GM18907 (cell line): ENCODE measurements around the gene NSMCE4A.
"Not testable (repeated sequence)": the region's sequence is repeated elsewhere in the genome, so short reads cannot be mapped to it uniquely, and the experiment has no call there.

ENCODE experiments used
- ATAC-seq: cut with Tn5 transposase; IDR thresholded peaks from one replicate; pipeline ENCODE4 v1.9.1; 2021; ENCODE audit warnings: mild to moderate bottlenecking, moderate library complexity; ENCODE audit not compliant: unreplicated experiment

The NSMCE4A gene

GRCh38 chr10:121988361-121989324 is 13.6 kb upstream of the NSMCE4A start, which contains the start of gene TACC2:
TACC2 (plus strand) TSS chr10:121989163; CDS start chr10:122021982, 32,819 bp downstream.
- ATAC-seq, result no peak

GRCh38 chr10:121984463-121984862 is 9.4 kb upstream of the NSMCE4A start:
- no peak for ATAC-seq

GRCh38 chr10:121983852-121984251 is 8.8 kb upstream of the NSMCE4A start:
- no peak for ATAC-seq

- ATAC-seq, result no peak
These were observed 6.3 kb upstream of the NSMCE4A start for GRCh38 chr10:121981346-121981745.

GRCh38 chr10:121978511-121978910 is 3.5 kb upstream of the NSMCE4A start:
- no peak for ATAC-seq

GRCh38 chr10:121976607-121977006 is 1.6 kb upstream of the NSMCE4A start:
- ATAC-seq, result no peak

GRCh38 chr10:121975295-121976086 is 474 bp upstream of the NSMCE4A start:
- ATAC-seq, result no peak

GRCh38 chr10:121974019-121974534 is 940 bp downstream of the NSMCE4A start:
- peak; percentile 38 for ATAC-seq

GRCh38 chr10:121969086-121969485 is 5.9 kb downstream of the NSMCE4A start:
- ATAC-seq, result not testable (repeated sequence)

GRCh38 chr10:121965996-121966395 is 9.0 kb downstream of the NSMCE4A start:
- no peak for ATAC-seq

- no peak for ATAC-seq
These were observed 13.6 kb downstream of the NSMCE4A start for GRCh38 chr10:121961456-121961855.

GRCh38 chr10:121959671-121960070 is 15.3 kb downstream of the NSMCE4A start:
- ATAC-seq, result no peak

GRCh38 chr10:121956111-121957061 is 18.6 kb downstream of the NSMCE4A start:
- ATAC-seq, result no peak

- no peak for ATAC-seq
These were observed 22.8 kb downstream of the NSMCE4A start for GRCh38 chr10:121952226-121952625.

GRCh38 chr10:121949451-121949850 is 25.6 kb downstream of the NSMCE4A start:
- no peak for ATAC-seq

- no peak for ATAC-seq
These were observed 26.0 kb downstream of the NSMCE4A start for GRCh38 chr10:121949049-121949448.

GRCh38 chr10:121947343-121948330 is 27.4 kb downstream of the NSMCE4A start:
- no peak for ATAC-seq

GRCh38 chr10:121942749-121943416 is 32.1 kb downstream of the NSMCE4A start:
- ATAC-seq, result no peak
